Parathyroid adenoma (tissue), 2 donors: ENCODE measurements around the gene SND1.

Experiments used
- H2AFZ ChIP-seq: fragments of 300-600 bp; sonication (generic); one replicate; pipeline ENCODE4 v1.7.0; 2017; ENCODE audit warnings: antibody characterized with exemption, mild to moderate bottlenecking
- H3K27ac ChIP-seq: fragments of 300-600 bp; sonication (generic); one replicate; pipeline ENCODE4 v1.7.0; 2017
- H3K27me3 ChIP-seq: fragments of 300-600 bp; sonication (generic); one replicate; pipeline ENCODE4 v1.7.0; 2017; ENCODE audit warnings: low read length; ENCODE audit not compliant: control insufficient read depth, insufficient read depth
- H3K36me3 ChIP-seq: fragments of 300-600 bp; sonication (generic); one replicate; pipeline ENCODE4 v1.7.0; 2017; ENCODE audit warnings: low read length; ENCODE audit not compliant: control insufficient read depth, insufficient read depth
- H3K4me1 ChIP-seq: fragments of 300-600 bp; sonication (generic); one replicate; pipeline ENCODE4 v1.7.0; 2017; ENCODE audit warnings: control low read depth
- H3K4me2 ChIP-seq: fragments of 300-600 bp; sonication (generic); one replicate; pipeline ENCODE4 v1.7.0; 2017; ENCODE audit warnings: low read length
- H3K4me3 ChIP-seq: fragments of 300-600 bp; sonication (generic); one replicate; pipeline ENCODE4 v1.7.0; 2017; ENCODE audit warnings: low read depth, low read length
- H3K79me2 ChIP-seq: fragments of 300-600 bp; sonication (generic); one replicate; pipeline ENCODE4 v1.7.0; 2017; ENCODE audit warnings: control low read depth
- H3K9ac ChIP-seq: fragments of 300-600 bp; sonication (generic); one replicate; pipeline ENCODE4 v1.7.0; 2017; ENCODE audit warnings: mild to moderate bottlenecking
- H3K9me3 ChIP-seq: fragments of 300-600 bp; sonication (generic); one replicate; pipeline ENCODE4 v1.7.0; 2017; ENCODE audit warnings: low read length; ENCODE audit not compliant: control insufficient read depth
- TF ChIP-seq, protein P1 (sequence below): fragments of 300-600 bp; sonication (generic); IDR thresholded peaks from one replicate; pipeline ENCODE4 v1.7.0; 2017; ENCODE audit warnings: antibody characterized with exemption, mild to moderate bottlenecking
- donor health status: primary hyperparathyroidism.

SND1 gene

DNA sequence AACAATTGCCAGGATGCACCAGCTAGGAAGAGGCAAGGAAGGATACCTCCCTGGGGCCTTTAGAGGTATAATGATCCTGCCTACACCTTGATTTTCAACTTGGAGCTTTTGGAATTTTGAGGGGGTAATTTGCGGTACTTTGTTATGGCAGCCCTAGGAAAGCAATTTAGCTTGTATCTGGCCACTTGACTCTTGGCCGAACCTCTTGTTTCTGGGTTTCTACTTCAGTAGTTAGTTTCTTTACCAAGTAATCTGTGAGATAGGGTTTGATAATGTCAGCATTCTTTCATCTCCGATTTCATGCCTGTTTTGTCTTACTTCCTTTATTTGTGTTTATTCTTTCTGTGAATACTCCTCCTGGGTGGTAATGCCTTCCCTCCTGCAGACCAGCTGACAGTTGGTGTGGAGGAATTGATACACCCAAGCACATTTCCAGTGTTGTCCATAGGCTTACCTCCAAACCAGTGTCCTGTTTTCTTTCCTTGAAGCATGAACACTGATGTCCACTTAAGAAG is 163.7 kb downstream of the SND1 start:
- Histone ChIP-seq H3K9ac (no peak overlapping the region), H3K4me2 (no peak overlapping the region), H3K4me3 (no peak overlapping the region), H3K27ac (no peak overlapping the region), H3K9me3 (no peaks in the 10 kb centered on the region), H3K36me3 (no peaks in the 10 kb centered on the region), H3K27me3 (no peaks in the 10 kb centered on the region), H3K4me1 (peaks cover 7% of the 10 kb centered on the region), H2AFZ (no peak overlapping the region), H3K79me2 (peaks cover 7% of the 10 kb centered on the region)
- TF ChIP-seq, protein P1, sequence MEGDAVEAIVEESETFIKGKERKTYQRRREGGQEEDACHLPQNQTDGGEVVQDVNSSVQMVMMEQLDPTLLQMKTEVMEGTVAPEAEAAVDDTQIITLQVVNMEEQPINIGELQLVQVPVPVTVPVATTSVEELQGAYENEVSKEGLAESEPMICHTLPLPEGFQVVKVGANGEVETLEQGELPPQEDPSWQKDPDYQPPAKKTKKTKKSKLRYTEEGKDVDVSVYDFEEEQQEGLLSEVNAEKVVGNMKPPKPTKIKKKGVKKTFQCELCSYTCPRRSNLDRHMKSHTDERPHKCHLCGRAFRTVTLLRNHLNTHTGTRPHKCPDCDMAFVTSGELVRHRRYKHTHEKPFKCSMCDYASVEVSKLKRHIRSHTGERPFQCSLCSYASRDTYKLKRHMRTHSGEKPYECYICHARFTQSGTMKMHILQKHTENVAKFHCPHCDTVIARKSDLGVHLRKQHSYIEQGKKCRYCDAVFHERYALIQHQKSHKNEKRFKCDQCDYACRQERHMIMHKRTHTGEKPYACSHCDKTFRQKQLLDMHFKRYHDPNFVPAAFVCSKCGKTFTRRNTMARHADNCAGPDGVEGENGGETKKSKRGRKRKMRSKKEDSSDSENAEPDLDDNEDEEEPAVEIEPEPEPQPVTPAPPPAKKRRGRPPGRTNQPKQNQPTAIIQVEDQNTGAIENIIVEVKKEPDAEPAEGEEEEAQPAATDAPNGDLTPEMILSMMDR: no peak

DNA sequence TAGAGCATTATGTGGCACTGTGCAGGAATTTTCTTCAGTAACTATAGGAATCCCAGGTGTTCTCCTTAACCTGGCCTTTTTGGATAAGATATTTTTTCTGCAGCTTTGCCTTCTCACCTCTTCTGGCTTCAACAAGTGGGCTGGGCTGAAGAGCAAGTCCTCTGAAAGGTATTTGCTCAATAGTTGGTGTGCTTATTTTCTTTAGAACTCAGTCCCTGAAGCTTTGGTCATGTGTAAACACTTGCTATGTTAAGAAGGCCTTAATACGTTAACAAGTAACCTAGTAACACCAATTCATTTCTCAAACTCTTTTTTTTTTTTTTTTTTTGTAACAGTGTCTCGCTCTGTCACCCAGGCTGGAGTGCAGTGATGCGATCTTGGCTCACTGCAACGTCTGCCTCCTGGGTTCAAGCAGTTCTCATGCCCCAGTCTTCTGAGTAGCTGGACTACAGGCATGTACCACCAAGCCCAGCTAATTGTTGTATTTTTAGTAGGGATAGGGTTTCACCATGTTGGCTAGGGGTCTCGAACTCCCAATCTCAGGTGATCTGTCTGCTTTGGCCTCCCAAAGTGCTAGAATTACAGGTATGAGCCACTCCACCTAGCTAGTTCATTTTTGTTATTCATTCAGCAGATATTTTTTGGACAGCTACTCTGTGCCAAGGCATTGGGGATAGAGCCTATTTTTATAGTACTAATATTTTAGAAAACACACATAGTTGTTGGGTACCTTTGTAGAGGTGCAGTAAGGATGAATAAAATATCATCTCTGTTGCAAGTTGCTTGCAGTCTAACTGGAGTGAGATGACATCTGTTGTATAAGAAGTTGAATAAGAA is 164.6 kb downstream of the SND1 start:
- peaks cover 5% of the 10 kb centered on the region for H3K79me2 ChIP-seq
- no peak overlapping the region for H2AFZ ChIP-seq
- peaks cover 7% of the 10 kb centered on the region for H3K4me1 ChIP-seq
- TF ChIP-seq, protein P1: no peak
- no peaks in the 10 kb centered on the region for H3K27me3 ChIP-seq
- H3K4me2 ChIP-seq: no peak overlapping the region
- H3K9ac ChIP-seq: no peak overlapping the region
- H3K4me3 ChIP-seq: no peak overlapping the region
- H3K9me3 ChIP-seq: no peaks in the 10 kb centered on the region
- no peaks in the 10 kb centered on the region for H3K36me3 ChIP-seq
- no peak overlapping the region for H3K27ac ChIP-seq

DNA sequence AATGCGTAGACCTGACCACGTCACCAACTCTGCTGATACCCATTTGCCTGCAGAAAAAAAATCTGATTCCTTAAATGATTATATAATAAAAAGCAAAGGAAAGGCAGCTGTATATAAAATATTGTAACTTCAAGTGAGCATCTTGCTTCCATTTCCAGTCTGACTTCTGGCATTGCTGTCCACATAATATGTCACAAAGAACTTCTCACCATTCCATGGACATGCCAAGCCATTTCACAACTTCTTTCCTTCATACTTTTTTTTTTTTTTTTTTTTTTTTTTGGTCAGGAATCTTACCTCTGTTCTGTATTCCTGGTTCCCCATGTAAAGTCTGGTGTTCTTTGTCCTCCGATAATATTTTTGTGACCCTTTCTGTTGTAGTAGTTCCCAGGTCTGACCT is 165.5 kb downstream of the SND1 start:
- Histone ChIP-seq H3K79me2 (peaks cover 5% of the 10 kb centered on the region), H3K36me3 (no peaks in the 10 kb centered on the region), H3K27ac (no peak overlapping the region), H2AFZ (no peak overlapping the region), H3K4me3 (no peak overlapping the region), H3K4me1 (peaks cover under 1% of the 10 kb centered on the region), H3K9me3 (no peaks in the 10 kb centered on the region), H3K27me3 (no peaks in the 10 kb centered on the region), H3K9ac (no peak overlapping the region), H3K4me2 (no peak overlapping the region)
- TF ChIP-seq, protein P1: no peak

DNA sequence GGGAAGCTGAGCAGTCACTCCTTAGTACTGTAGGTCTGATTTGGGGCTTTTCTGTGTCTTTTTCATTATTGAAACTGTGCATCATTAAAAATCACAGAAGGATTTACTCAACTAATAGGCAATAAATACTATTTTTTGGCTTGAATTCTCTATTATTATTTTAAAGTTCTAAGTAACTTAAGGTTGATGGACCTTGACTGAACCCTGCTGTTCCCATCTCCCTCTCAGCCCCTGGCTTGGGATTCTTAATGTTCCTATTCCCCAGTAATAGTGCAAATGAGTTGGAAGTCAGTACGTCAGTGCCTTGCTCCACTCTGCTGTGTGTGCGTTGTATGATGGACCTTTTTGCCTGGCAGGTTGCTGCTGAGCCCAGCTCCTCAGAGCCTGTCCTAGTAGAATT is 166.3 kb downstream of the SND1 start:
- Histone ChIP-seq H3K4me3 (no peak overlapping the region), H3K9me3 (no peaks in the 10 kb centered on the region), H3K27ac (no peak overlapping the region), H3K79me2 (peaks cover 5% of the 10 kb centered on the region), H3K4me1 (no peaks in the 10 kb centered on the region), H3K36me3 (no peaks in the 10 kb centered on the region), H3K9ac (no peak overlapping the region), H3K4me2 (no peak overlapping the region), H2AFZ (no peak overlapping the region), H3K27me3 (no peaks in the 10 kb centered on the region)
- TF ChIP-seq, protein P1: no peak
